NT2/D1 (cell line): Measurements from ENCODE around the gene ZDHHC21.

Source experiments
- DNase-seq: peaks from one replicate; pipeline ENCODE4 v3.0.0-alpha.2; 2011; ENCODE audit warnings: low read depth, low spot score
- H3K27me3 ChIP-seq: 2 replicates; pipeline ENCODE4 v1.6.0; 2011; ENCODE audit warnings: mild to moderate bottlenecking; ENCODE audit not compliant: insufficient read length, insufficient read depth
- H3K36me3 ChIP-seq: 2 replicates; pipeline ENCODE4 v1.6.1; 2011; ENCODE audit warnings: mild to moderate bottlenecking, low read length, mixed read lengths; ENCODE audit not compliant: insufficient read depth, insufficient read length
- H3K4me1 ChIP-seq: 2 replicates; pipeline ENCODE4 v1.5.1; 2011; ENCODE audit not compliant: insufficient read depth, insufficient read length
- H3K4me3 ChIP-seq: 2 replicates; pipeline ENCODE4 v1.5.1; 2011; ENCODE audit warnings: low read depth; ENCODE audit not compliant: insufficient read length
- H3K9ac ChIP-seq: 2 replicates; pipeline ENCODE4 v1.6.0; 2011; ENCODE audit warnings: low read depth; ENCODE audit not compliant: insufficient read length
- H3K9me3 ChIP-seq: 2 replicates; pipeline ENCODE4 v1.5.1; 2011; ENCODE audit warnings: mild to moderate bottlenecking, low read length; ENCODE audit not compliant: insufficient read depth
- SUZ12 ChIP-seq: IDR thresholded peaks from 2 replicates; pipeline ENCODE4 v1.6.1; 2011; ENCODE audit not compliant: insufficient read length, insufficient read depth; ENCODE audit errors: extremely low read depth
- YY1 ChIP-seq: IDR thresholded peaks from 2 replicates; pipeline ENCODE4 v1.6.1; 2011; ENCODE audit not compliant: insufficient read length, insufficient read depth
- ZNF274 ChIP-seq: IDR thresholded peaks from 2 replicates; pipeline ENCODE4 v1.6.1; 2011; ENCODE audit warnings: mild to moderate bottlenecking, low read depth, low read length

Gene ZDHHC21

GRCh38 chr9:14597171-14597799 lies 95.9 kb downstream of the ZDHHC21 start:
- TF ChIP-seq SUZ12 (no peak), ZNF274 (no peak), YY1 (no peak)
- no peak overlapping the region for H3K4me3 ChIP-seq
- no peaks in the 10 kb centered on the region for H3K36me3 ChIP-seq
- DNase-seq = no peak
- no peaks in the 10 kb centered on the region for H3K9me3 ChIP-seq
- no peaks in the 10 kb centered on the region for H3K27me3 ChIP-seq
- no peaks in the 10 kb centered on the region for H3K4me1 ChIP-seq
- no peak overlapping the region for H3K9ac ChIP-seq

- H3K4me1 ChIP-seq = no peaks in the 10 kb centered on the region
- no peak overlapping the region for H3K9ac ChIP-seq
- H3K27me3 ChIP-seq = no peaks in the 10 kb centered on the region
- H3K4me3 ChIP-seq = no peak overlapping the region
- no peak for DNase-seq
- H3K9me3 ChIP-seq = no peaks in the 10 kb centered on the region
- TF ChIP-seq SUZ12 (no peak), ZNF274 (no peak), YY1 (no peak)
- H3K36me3 ChIP-seq = no peaks in the 10 kb centered on the region
Observed at GRCh38 chr9:14593406-14593805, 99.8 kb downstream of the ZDHHC21 start.

- TF ChIP-seq SUZ12 (no peak), ZNF274 (no peak)
- DNase-seq = no peak
- no peaks in the 10 kb centered on the region for H3K9me3 ChIP-seq
- no peak overlapping the region for H3K9ac ChIP-seq
- H3K4me3 ChIP-seq = no peak overlapping the region
- H3K36me3 ChIP-seq = no peaks in the 10 kb centered on the region
- H3K27me3 ChIP-seq = no peaks in the 10 kb centered on the region
- no peaks in the 10 kb centered on the region for H3K4me1 ChIP-seq
Observed at GRCh38 chr9:14591411-14591810, 101.8 kb downstream of the ZDHHC21 start.

GRCh38 chr9:14585730-14586473 lies 107.3 kb downstream of the ZDHHC21 start:
- no peaks in the 10 kb centered on the region for H3K4me1 ChIP-seq
- H3K36me3 ChIP-seq = no peaks in the 10 kb centered on the region
- TF ChIP-seq ZNF274 (no peak), YY1 (no peak), SUZ12 (no peak)
- no peaks in the 10 kb centered on the region for H3K27me3 ChIP-seq
- H3K4me3 ChIP-seq = no peak overlapping the region
- no peaks in the 10 kb centered on the region; the same call in 1 of the 2 replicates for H3K9me3 ChIP-seq
- H3K9ac ChIP-seq = no peak overlapping the region
- no peak for DNase-seq

DNA sequence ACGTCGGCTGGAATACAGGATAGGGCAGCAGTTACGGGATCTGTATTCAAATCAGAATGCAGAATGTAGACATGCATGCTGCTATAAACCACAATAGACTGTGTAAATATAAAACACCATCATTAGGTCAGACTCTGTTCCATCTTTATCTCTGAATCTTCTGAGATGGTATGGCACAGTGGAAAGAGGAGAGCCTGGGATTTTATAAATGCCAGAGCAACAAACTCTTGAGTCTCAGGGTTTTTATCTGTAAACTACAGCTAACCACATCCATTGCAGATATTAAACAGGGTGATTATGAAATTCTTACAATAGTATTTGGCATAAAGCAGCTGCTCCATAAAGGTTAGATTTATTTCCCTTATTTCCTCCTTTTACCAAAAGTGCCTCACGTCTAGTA lies 108.7 kb downstream of the ZDHHC21 start:
- H3K4me1 ChIP-seq = no peaks in the 10 kb centered on the region
- H3K9ac ChIP-seq = no peak overlapping the region
- no peak for DNase-seq
- TF ChIP-seq SUZ12 (no peak), YY1 (no peak), ZNF274 (no peak)
- no peak overlapping the region for H3K4me3 ChIP-seq
- H3K27me3 ChIP-seq = no peaks in the 10 kb centered on the region
- H3K9me3 ChIP-seq = no peaks in the 10 kb centered on the region; the same call in 1 of the 2 replicates
- no peaks in the 10 kb centered on the region for H3K36me3 ChIP-seq

DNA sequence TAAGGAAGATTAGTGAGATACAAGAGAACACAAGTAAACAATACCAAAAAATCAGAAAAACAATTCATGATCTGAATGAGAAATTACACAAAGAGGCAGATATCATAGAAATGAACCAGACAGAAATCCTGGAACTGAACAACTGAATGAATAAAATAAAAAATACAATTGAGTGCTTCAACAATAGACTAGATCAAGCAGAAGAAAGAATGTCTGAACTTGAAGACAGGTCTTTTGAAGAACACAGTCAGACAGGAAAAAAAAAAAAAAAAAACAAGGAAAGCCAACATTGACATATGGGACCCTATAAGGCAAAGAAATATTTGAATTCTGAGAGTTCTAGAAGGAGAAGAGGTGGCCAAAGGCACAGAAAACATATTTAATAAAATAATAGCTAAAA lies 115.2 kb downstream of the ZDHHC21 start:
- DNase-seq = no peak
- Histone ChIP-seq H3K4me3 (no peak overlapping the region), H3K36me3 (no peaks in the 10 kb centered on the region), H3K9ac (no peak overlapping the region), H3K27me3 (no peaks in the 10 kb centered on the region), H3K4me1 (no peaks in the 10 kb centered on the region), H3K9me3 (no peaks in the 10 kb centered on the region; the same call in 1 of the 2 replicates)
- TF ChIP-seq YY1 (no peak), ZNF274 (no peak), SUZ12 (no peak)

DNA sequence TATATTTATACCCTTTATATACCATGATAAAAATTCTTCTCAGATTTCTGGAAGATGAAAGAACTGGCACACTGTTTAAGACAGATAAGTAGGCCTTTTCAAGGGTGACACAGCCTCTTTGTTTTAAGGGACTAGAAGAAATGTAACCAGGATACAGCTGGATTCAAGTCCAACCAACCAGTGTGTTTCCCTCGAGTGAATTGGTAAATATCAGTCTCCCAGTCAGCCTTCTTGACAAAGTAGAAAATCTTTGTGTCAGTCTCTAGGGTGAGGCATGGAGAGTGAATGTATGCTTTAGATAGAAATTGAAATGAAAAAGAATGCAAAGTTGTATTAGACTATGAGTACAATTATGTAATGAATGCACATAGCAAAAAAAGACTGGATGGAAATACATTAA lies 119.1 kb downstream of the ZDHHC21 start:
- TF ChIP-seq YY1 = no peak
- no peak for TF ChIP-seq SUZ12
- no peak for TF ChIP-seq ZNF274
- H3K9ac ChIP-seq = no peak overlapping the region
- H3K36me3 ChIP-seq = no peaks in the 10 kb centered on the region
- H3K9me3 ChIP-seq = no peaks in the 10 kb centered on the region
- no peak for DNase-seq
- no peaks in the 10 kb centered on the region for H3K27me3 ChIP-seq
- H3K4me1 ChIP-seq = no peaks in the 10 kb centered on the region
- H3K4me3 ChIP-seq = no peak overlapping the region
